Jurkat, Clone E6-1 (cell line): ENCODE results near the gene CORO7. TPM values are rescaled to one million over a fixed set of nuclear protein-coding genes. Genes with fewer than 3 reads are reported as not detected.

Source experiments
- DNase-seq: peaks from one replicate; pipeline ENCODE4 v3.0.0-alpha.2; 2011; ENCODE audit warnings: low read depth, low spot score
- H3K4me3 ChIP-seq: 2 replicates; pipeline ENCODE4 v1.5.1; 2011; ENCODE audit warnings: mild to moderate bottlenecking, low read length, control low read depth, moderate library complexity
- polyA plus RNA-seq: library from polyadenylated mRNA; unstranded; fragments of >200 nt; gene quantifications from one replicate; pipeline ENCODE4 v1.2.1, GENCODE V29; 2012; ENCODE audit warnings: missing spikeins; ENCODE audit not compliant: insufficient read length, insufficient read depth

CORO7 gene
- 43.2 TPM for polyA plus RNA-seq

DNA sequence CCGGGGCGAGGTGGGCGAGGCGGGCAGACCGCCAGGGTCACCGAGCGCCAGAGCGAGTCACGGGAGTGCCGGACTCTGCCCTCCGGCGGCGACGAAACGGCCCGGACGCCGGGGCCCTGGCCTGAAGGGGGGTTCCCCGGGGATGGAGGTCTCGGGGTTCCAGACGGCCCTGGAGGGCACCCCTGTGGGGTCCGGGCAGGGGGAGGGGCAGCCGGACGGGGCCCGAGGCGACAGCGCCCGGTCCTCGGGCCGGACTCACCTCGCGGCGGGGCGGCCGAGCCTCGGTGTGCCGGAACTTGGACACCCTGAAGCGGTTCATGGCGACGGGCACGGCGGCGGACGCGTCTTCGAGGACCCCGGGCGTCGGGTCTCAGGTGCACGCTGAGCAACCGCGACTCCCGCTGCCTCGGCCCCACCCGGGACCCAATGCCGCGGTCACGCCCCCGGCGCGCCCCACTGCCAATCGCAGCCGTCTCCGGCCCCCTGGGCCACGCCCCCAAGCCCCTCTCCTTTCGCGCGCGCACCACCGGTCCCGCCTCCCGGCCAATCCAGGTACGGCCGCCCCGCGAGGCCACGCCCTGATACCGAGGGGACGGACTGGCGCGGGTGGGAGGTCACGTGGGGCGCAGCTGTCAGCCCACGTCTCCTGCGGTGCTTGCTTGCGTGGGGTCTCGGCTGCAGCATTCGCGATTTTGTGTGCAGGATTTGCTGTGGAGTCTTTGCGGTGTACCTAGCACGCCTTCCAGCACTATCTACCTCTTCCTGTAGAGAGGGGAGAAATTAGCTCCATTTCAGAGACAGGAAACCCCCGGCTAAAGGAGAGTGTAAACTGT lies at the start of gene CORO7:
Gene CORO7 (minus strand): TSS at position 397 of the 833 bp plus-strand sequence. CDS start 78 bp downstream, at position 319.
- DNase-seq: peak; percentile 85
- peak within 1 kb of the TSS; percentile 59 for H3K4me3 ChIP-seq

DNA sequence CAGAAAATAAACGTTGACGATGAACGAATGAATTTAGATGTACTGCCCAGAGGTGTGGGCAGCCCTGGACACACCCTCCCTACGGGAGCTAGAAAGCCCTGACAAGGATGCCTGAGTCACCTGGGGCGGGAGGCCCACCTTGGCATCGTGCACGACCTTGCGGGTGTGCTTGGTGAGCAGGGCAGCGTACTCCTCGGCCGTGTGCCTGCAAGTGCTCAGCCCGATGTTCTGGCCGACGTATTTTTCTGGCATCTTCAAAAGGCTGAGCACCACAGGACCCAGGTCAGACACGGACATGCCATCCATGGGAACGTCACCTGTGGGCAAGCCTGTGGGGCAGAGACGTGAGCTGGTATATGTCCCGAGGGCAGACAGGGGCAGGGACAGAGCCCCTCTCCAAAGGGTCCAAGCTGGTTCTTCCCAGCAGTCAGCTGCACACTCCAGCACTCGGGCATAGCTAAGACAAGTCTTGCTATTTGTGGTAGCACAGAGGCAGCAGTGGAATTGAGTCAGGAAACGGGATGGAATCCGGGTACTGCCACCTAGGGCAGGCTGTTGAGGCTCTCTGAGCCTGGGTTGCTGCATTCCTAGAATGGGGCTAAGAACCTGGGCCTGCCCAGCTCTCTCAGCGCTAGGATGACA lies 47.2 kb upstream of the CORO7 start:
- DNase-seq: no peak
- H3K4me3 ChIP-seq: no peak overlapping the region

DNA sequence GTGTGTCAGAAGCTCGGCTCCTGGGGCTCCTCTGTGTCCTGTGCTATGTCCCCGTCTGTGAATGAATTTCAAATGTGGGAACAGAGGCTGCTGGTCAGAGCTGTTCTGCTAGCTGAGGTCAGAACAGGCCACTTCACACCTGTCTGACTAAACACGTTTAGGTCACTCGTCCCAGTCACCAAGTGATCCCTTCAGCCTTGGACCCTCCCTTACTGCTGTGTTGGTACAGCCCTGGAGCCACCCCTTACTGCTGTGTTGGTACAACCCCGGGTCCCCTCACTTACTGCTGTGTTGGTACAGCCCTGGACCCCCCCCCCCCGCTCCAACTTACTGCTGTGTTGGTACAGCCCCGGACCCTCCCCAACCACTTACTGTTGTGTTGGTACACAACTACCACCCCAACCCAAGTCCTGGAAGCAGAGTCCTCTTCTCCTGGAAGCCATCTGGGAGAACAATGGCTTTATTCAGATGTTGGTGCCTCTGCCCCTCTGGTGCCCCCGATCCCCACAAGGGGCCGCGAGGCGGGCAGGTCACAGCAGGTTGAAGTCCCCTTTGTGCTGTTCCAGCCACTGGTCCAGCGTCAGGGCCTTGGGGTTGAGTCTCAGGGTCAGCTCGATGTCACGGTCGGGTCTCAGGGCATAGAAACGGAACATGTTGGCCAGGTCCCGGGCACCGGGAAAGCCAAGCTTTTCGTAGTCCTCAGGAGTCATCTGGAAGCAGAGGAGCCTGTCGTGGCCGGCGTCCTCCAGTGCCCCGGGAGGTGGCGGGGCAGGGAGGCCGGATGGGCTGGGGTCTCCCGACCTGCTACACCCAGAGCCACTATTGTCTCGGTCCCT lies 45.1 kb upstream of the CORO7 start:
- no peak overlapping the region for H3K4me3 ChIP-seq
- no peak for DNase-seq

GRCh38 chr16:4460936-4461249 lies 44.5 kb upstream of the CORO7 start:
- no peak for DNase-seq
- no peak overlapping the region for H3K4me3 ChIP-seq

DNA sequence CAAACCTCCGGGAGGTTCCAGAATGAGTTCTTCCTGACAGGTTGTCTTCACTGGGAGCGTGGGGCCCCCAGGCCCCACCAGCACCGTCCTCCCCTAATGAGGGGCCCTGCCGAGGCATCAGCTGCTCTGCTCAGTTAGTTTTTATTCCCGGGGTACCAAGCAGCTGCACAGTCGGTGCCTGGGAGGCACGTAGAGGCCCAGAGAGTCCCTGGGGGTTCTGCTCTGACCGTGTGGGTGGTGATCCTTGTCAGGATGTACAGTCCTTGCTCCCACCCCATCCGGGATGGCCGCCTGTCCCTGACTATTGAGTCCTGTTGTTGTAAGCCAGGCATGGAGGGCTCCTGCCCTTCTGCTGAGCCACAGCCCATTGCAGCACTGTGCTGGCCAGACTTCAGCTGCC lies 39.6 kb upstream of the CORO7 start:
- no peak for DNase-seq
- no peak overlapping the region for H3K4me3 ChIP-seq

GRCh38 chr16:4455081-4455480 lies 38.7 kb upstream of the CORO7 start:
- no peak overlapping the region for H3K4me3 ChIP-seq
- no peak for DNase-seq

GRCh38 chr16:4454623-4455022 lies 38.2 kb upstream of the CORO7 start:
- no peak for DNase-seq
- no peak overlapping the region for H3K4me3 ChIP-seq

DNA sequence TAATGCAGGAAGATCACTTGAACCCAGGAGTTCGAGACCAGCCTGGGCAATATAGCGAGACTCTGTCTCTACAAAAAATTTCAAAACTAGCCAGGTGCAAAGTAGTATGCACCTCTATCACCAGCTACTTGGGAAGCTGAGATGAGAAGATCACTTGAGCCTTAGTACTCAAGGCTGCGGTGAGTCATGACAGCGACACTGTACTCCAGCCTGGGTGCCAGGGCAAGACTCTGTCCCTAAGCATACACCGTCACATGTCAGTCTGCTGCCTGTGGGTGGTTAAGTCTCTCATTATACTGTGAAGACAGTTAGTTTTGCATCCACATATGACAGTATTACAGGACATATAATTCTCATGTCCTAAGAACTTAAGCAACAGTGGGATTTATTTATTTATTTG lies 36.3 kb upstream of the CORO7 start:
- no peak for DNase-seq
- H3K4me3 ChIP-seq: no peak overlapping the region

DNA sequence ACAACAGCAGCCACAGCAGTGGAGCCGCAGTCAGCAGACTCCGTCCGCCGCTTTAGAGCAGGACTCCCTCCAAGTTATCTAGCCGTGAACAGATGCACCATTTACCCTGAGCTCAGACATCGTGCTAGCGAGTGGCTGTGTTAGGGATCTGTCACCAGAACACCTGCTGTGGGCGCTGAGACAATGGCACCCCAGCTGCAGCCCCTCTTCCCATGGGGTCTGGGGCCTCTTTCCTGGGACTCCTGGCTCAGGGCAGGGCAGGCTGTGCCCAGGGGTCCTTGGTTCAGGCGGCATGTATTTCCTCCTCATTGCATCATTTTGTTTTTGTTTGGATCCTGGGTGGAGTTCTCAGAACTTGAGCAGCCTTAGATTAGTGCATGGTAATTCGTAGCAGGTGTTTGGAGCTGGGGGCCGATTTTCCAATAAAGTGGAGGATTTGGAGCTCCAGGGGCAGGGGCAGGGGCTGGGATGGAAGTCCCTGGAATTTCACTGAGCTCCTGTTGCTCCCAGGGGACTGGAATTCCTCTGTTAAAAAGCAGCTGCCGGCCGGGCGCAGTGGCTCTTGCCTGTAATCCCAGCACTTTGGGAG lies 34.6 kb upstream of the CORO7 start:
- no peak for DNase-seq
- no peak overlapping the region for H3K4me3 ChIP-seq

DNA sequence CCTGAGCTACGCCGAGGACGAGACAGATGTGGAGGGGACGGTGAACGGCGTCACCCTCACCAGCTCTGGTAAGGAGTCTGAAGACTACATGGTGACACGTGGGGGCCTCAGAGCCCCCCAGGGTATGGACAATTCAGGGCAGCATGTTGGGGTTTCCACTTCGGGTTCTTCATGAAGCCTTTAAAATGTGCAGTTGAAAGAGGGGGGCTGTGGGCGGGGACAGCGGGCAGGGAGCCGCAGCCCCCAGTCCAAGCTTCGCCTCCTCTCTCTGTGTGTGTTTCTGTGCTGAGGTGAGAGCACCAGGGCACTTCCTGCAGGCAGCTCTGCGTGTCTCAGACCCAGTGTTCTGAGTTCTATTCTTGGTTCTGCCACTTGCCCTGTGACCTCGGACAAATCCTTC lies 34.0 kb upstream of the CORO7 start:
- DNase-seq: no peak
- no peak overlapping the region for H3K4me3 ChIP-seq

- no peak overlapping the region for H3K4me3 ChIP-seq
Observed at GRCh38 chr16:4443986-4444385, 27.6 kb upstream of the CORO7 start.

DNA sequence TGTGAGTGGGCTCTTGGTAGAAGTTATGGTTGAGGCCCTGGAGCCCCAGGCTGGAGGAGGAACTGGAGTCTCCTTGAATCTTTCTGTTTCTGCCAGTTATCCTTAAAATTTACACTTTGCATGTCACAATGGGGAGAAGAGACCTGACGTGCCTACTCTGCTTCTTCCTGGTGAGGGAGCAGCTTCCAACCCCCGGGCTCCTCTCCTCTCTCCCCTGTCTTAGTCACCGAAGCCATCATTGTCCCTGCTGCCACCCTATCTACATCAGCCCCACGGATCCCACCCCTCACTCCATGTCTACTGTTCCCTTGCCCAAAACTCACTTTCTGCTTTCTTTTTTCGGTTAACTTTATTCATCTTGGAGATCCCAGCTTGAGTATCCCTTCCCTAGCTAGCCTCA lies 26.9 kb upstream of the CORO7 start:
- H3K4me3 ChIP-seq: no peak overlapping the region
- DNase-seq: no peak

More at GRCh38 chr16:4443986-4444385, 27.6 kb upstream of the CORO7 start:
- no peak for DNase-seq

GRCh38 chr16:4442371-4442770 lies 26.0 kb upstream of the CORO7 start:
- H3K4me3 ChIP-seq: no peak overlapping the region
- no peak for DNase-seq

- no peak overlapping the region for H3K4me3 ChIP-seq
- DNase-seq: no peak
Observed at GRCh38 chr16:4437366-4437765, 21.0 kb upstream of the CORO7 start.

GRCh38 chr16:4435337-4436067 lies 19.1 kb upstream of the CORO7 start:
- no peak for DNase-seq
- H3K4me3 ChIP-seq: no peak overlapping the region

- DNase-seq: no peak
Observed at GRCh38 chr16:4433914-4434787, 17.8 kb upstream of the CORO7 start.

GRCh38 chr16:4433228-4433627 lies 16.8 kb upstream of the CORO7 start:
- no peak overlapping the region for H3K4me3 ChIP-seq
- DNase-seq: no peak

More at GRCh38 chr16:4433914-4434787, 17.8 kb upstream of the CORO7 start:
- no peak overlapping the region for H3K4me3 ChIP-seq

DNA sequence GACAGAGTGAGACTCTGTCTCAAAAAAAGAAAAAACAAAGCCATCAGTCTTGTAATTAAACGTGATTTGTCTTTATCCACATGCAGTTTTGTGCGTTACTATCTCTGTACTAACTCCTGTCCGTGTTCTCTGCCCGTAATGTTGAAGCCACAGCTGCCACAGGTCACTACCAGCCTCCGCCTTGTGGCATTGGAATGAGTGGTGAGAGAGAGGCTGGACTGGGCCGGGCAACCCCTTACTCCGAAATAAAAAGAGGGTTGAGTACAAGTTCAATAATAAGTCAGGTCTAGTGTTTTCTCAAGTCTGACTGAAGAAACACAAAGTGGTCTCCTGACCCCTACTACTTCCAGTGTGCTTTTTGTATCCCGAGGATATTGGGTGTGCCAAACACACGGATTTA lies 14.6 kb upstream of the CORO7 start:
- no peak for DNase-seq
- H3K4me3 ChIP-seq: no peak overlapping the region
